D721Med (cell line): ENCODE results near the gene COX7A1.

Experiments
- DNase-seq: peaks from one replicate; pipeline ENCODE4 v3.0.0; 2011; ENCODE audit warnings: low spot score; ENCODE audit not compliant: insufficient read length
- FAIRE-seq: peaks from 2 replicates; lab custom pipeline; 2011; peaks lifted over from hg19 to GRCh38; lab: Jason Lieb, UNC
- TF ChIP-seq, protein P1 (sequence below): IDR thresholded peaks from 2 replicates; pipeline ENCODE4 v1.5.1; 2012; ENCODE audit warnings: mild to moderate bottlenecking, control low read depth; ENCODE audit not compliant: insufficient read depth; ENCODE audit errors: missing control alignments

The COX7A1 gene

DNA sequence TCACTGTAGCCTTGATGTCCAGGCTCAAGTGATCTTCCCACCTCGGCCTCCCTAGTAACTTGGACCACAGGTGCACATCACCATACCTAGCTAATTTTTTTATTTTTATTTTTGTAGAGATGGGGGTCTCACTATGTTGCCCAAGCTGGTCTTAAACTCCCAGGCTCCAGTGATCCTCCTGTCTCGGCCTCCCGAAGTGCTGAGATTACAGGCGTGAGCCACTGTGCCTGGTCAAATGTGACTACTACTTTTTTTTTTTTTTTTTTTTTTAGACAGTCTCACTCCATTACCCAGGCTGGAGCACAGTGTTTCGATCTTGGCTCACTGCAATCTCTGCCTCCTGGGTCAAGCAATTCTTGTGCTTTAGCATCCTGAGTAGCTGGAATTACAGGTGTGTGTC is 20.6 kb upstream of the COX7A1 start:
- DNase-seq (no peak), FAIRE-seq (no peak)
- TF ChIP-seq, protein P1, sequence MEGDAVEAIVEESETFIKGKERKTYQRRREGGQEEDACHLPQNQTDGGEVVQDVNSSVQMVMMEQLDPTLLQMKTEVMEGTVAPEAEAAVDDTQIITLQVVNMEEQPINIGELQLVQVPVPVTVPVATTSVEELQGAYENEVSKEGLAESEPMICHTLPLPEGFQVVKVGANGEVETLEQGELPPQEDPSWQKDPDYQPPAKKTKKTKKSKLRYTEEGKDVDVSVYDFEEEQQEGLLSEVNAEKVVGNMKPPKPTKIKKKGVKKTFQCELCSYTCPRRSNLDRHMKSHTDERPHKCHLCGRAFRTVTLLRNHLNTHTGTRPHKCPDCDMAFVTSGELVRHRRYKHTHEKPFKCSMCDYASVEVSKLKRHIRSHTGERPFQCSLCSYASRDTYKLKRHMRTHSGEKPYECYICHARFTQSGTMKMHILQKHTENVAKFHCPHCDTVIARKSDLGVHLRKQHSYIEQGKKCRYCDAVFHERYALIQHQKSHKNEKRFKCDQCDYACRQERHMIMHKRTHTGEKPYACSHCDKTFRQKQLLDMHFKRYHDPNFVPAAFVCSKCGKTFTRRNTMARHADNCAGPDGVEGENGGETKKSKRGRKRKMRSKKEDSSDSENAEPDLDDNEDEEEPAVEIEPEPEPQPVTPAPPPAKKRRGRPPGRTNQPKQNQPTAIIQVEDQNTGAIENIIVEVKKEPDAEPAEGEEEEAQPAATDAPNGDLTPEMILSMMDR, result no peak

- FAIRE-seq, result no peak
- DNase-seq, result no peak
- TF ChIP-seq, protein P1, result no peak
Observed at GRCh38 chr19:36169084-36169760, 17.0 kb upstream of the COX7A1 start.

- no peak for DNase-seq
- TF ChIP-seq, protein P1, result no peak
- FAIRE-seq, result no peak
Observed at GRCh38 chr19:36163813-36164212, 11.6 kb upstream of the COX7A1 start.

- TF ChIP-seq, protein P1, result no peak
- DNase-seq, result no peak
- no peak for FAIRE-seq
Observed at GRCh38 chr19:36160821-36161596, 8.8 kb upstream of the COX7A1 start.

DNA sequence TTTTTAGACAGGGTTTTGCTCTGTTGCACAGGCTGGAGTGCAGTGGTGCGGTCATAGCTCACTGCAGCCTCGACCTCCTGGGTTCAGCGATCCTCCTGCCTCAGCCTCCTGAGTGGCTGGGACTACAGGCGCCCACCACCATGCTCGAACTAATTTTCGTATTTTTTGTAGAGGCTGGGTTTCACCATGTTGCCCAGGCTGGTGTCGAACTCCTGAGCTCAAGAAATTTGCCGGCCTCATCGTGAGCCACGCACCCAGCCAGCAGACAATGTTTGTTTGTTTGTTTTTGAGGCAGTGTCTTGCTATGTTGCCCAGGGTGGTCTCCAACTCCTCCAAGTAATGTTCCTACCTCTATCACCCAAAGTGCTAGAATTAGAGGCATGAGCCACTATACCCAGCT is 879 bp upstream of the COX7A1 start:
- TF ChIP-seq, protein P1, result no peak
- no peak for FAIRE-seq
- no peak for DNase-seq

GRCh38 chr19:36152019-36152351 is 262 bp downstream of the COX7A1 start:
- TF ChIP-seq, protein P1, result no peak
- FAIRE-seq (no peak), DNase-seq (no peak)
